ENCODE measurements around the gene OR2H2. TPM values are rescaled to one million over a fixed set of nuclear protein-coding genes. Genes with fewer than 3 reads are reported as not detected.

Gene OR2H2
- total RNA-seq, 2 experiments from 2014 or later = not detected

DNA sequence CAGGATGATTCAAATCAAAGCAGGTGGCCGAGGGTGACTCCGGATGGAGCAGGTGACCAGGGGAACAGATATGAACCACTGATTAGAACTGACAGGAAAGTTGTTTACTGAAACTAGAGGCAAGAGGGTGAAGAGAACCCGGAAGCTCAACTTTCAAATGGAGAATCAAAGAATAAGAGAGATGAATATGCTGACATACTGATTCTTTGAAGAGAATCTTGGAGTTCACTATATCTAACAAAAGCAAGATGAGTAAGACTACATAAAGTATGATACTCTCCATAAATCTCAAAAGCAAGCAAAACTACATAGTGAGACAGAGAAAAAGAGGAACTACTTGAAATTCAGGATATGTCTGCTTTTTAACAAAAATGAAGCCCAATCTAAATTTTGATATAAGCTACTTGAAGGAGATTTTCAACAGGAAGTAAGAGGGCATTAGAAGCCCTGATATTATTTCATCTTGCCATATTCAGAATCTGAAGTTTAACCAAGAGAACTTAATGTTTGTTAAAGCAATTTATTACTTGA is 21.4 kb upstream of the OR2H2 start:
- Mint-ChIP-seq H3K27ac (no peak overlapping the region), H3K27me3 (peaks cover 44% of the 10 kb centered on the region), H3K9me3 (no peaks in the 10 kb centered on the region), H3K4me1 (ENCODE audit: low read depth) (peaks cover 7% of the 10 kb centered on the region), H3K4me3 (no peak overlapping the region), H3K36me3 (no peaks in the 10 kb centered on the region)
- DNase-seq = no peak
- ChIA-PET POLR2A (no interaction called here), CTCF (interaction anchor here (0.6 to 0.7 kb wide), 2 partner anchors 25 to 726 kb away, joined by 3 read pairs; no protein-coding TSS in a partner anchor)
- intact Hi-C loops (cut with micrococcal nuclease) = no loop called here

DNA sequence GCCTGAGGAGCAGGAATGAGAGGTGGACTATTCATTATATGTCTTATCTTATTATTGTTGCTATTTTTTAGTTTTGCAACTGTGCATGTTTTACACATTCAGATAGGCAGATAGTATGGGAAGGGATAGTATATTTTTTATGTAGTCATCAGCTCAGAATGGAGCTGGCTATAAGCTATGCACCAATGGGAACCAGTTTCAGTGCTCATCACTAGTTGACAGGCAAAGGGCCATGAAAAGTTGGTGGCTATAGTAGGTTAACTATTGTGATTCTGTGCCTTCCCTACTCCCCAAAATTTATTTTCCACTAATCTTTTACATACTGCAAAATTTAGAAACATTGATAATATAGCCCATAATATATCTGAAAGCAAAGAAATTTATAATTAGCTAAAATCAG is 20.0 kb upstream of the OR2H2 start:
- H3K4me1 Mint-ChIP-seq (ENCODE audit: low read depth) = peaks cover 7% of the 10 kb centered on the region
- DNase-seq = no peak
- no peaks in the 10 kb centered on the region for H3K36me3 Mint-ChIP-seq
- H3K9me3 Mint-ChIP-seq = no peaks in the 10 kb centered on the region
- no peak overlapping the region for H3K27ac Mint-ChIP-seq
- CTCF ChIA-PET = no interaction called here
- H3K4me3 Mint-ChIP-seq = no peak overlapping the region
- peaks cover 40% of the 10 kb centered on the region for H3K27me3 Mint-ChIP-seq
- POLR2A ChIA-PET = no interaction called here
- intact Hi-C loops (cut with micrococcal nuclease) = no loop called here

DNA sequence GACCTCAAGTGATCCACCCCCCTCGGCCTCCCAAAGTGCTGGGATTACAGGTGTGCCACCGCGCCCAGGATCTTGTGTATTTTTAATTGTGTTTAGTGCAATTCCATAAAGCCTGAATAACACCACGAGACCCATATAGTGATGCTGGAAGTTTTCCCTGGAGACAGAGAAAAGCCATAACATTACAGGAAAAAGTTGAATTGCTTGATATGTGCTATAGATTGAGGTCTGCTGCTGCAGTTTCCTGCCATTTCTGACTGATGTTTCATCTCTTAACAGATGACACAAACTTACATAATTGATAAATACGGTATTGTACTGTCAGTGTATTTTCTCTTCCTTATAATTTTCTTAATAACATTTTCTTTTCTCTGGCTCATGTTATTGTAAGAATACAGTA is 18.1 kb upstream of the OR2H2 start:
- CTCF ChIA-PET = no interaction called here
- POLR2A ChIA-PET = no interaction called here
- no peak for DNase-seq
- Mint-ChIP-seq H3K27me3 (peaks cover 36% of the 10 kb centered on the region), H3K27ac (no peak overlapping the region), H3K9me3 (no peaks in the 10 kb centered on the region), H3K4me3 (no peak overlapping the region), H3K4me1 (ENCODE audit: low read depth) (peaks cover 5% of the 10 kb centered on the region), H3K36me3 (no peaks in the 10 kb centered on the region)
- intact Hi-C loops (cut with micrococcal nuclease) = no loop called here

DNA sequence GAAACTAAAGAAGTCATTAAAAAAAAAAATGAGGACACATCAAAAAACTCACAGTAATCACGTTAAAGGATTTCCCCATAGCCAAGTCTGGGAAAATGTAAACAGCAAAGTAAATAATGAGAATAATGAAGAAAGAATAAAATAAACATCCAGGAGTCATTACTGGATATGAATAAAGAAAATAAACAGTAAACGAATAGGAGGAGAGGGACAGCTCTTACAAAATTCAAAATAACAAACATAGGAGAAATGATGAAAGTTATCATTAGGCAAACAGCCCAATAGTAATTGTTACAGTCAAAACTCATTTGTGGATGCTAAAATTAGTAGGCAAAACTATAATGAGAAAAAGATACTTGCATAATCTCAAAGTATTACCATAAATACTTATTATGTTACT is 17.4 kb upstream of the OR2H2 start:
- ChIA-PET CTCF (no interaction called here), POLR2A (no interaction called here)
- no peak overlapping the region for H3K27ac Mint-ChIP-seq
- no peaks in the 10 kb centered on the region for H3K36me3 Mint-ChIP-seq
- peaks cover 5% of the 10 kb centered on the region for H3K4me1 Mint-ChIP-seq (ENCODE audit: low read depth)
- DNase-seq = no peak
- peaks cover 39% of the 10 kb centered on the region for H3K27me3 Mint-ChIP-seq
- no peak overlapping the region for H3K4me3 Mint-ChIP-seq
- intact Hi-C loops (cut with micrococcal nuclease) = no loop called here
- H3K9me3 Mint-ChIP-seq = no peaks in the 10 kb centered on the region

DNA sequence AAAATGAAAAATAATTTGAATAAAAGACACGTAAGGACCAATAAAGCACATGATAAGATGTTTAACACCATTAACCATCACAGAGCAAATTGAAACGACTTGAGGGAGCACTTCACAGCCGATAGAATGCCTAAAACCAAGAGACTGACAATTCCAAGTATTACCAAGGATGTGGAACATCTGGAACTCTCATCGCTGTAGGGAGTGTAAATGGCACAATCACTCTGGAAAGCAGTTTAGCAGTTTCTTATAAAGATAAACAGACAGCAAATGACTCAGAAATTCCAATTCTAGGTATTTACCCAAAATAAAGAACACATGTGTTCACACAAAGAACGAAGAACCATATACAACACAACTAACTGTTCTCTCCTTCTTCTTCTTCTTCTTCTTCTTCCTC is 16.9 kb upstream of the OR2H2 start:
- Mint-ChIP-seq H3K4me3 (no peak overlapping the region), H3K4me1 (ENCODE audit: low read depth) (peaks cover 5% of the 10 kb centered on the region), H3K9me3 (no peaks in the 10 kb centered on the region), H3K27ac (no peak overlapping the region), H3K36me3 (no peaks in the 10 kb centered on the region), H3K27me3 (peaks cover 35% of the 10 kb centered on the region)
- intact Hi-C loops (cut with micrococcal nuclease) = no loop called here
- DNase-seq = no peak
- CTCF ChIA-PET = no interaction called here
- POLR2A ChIA-PET = no interaction called here

GRCh38 chr6:29576056-29576455 is 8.9 kb upstream of the OR2H2 start:
- ChIA-PET CTCF (no interaction called here), POLR2A (no interaction called here)
- H3K9me3 Mint-ChIP-seq = no peaks in the 10 kb centered on the region
- H3K27me3 Mint-ChIP-seq = peaks cover 42% of the 10 kb centered on the region
- H3K4me3 Mint-ChIP-seq = no peak overlapping the region
- intact Hi-C loops (cut with micrococcal nuclease) = no loop called here
- no peaks in the 10 kb centered on the region for H3K4me1 Mint-ChIP-seq (ENCODE audit: low read depth)
- no peak overlapping the region for H3K27ac Mint-ChIP-seq
- DNase-seq = no peak
- H3K36me3 Mint-ChIP-seq = no peaks in the 10 kb centered on the region

DNA sequence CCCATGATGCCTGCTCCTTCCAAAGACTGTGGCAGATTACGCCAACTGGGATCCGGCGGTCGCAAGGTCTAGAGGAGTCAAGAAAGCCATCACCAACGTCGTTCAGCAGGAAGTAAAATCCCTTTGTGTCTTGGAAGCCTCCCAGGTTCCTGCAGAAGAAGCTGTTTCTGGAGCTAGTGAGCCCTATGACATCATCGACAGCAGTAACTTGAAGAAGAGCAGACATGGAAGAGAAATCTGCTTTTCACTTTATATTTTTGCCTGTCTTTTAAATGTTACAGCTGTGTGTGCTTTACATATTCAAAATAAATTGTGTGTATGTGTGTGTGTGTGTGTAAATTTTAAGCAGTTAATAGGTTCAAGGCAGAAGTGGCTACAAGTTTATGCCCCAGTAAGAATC is 7.4 kb upstream of the OR2H2 start:
- ChIA-PET POLR2A (interaction anchor here (0.6 kb wide), 1 partner anchor 16 kb away, joined by 4 read pairs; no protein-coding TSS in a partner anchor), CTCF (interaction anchor here (1.4 kb wide), 1 partner anchor 13 kb away, joined by 4 read pairs; no protein-coding TSS in a partner anchor)
- Mint-ChIP-seq H3K4me1 (ENCODE audit: low read depth) (no peaks in the 10 kb centered on the region), H3K4me3 (no peak overlapping the region), H3K27ac (no peak overlapping the region), H3K9me3 (no peaks in the 10 kb centered on the region), H3K27me3 (peaks cover 34% of the 10 kb centered on the region), H3K36me3 (no peaks in the 10 kb centered on the region)
- intact Hi-C loops (cut with micrococcal nuclease) = no loop called here
- no peak for DNase-seq

- peak; percentile 58 for DNase-seq
- Mint-ChIP-seq H3K27ac (no peak overlapping the region), H3K36me3 (no peaks in the 10 kb centered on the region), H3K4me3 (no peak overlapping the region), H3K9me3 (no peaks in the 10 kb centered on the region), H3K27me3 (peaks cover 14% of the 10 kb centered on the region), H3K4me1 (ENCODE audit: low read depth) (no peaks in the 10 kb centered on the region)
- intact Hi-C loops (cut with micrococcal nuclease) = loop anchor here (10.0 kb wide), 3 partner anchors 215 to 905 kb away; partner anchors contain the start of gene OR12D3
- CTCF ChIA-PET = interaction anchor here (0.6 to 1.6 kb wide), 15 partner anchors 12 to 904 kb away, joined by 3 to 4 read pairs (median 3); partner anchors contain the start of genes OR12D3 and UBD
- POLR2A ChIA-PET = no interaction called here
Measured at GRCh38 chr6:29589423-29590048, 4.6 kb downstream of the OR2H2 start.

GRCh38 chr6:29590218-29590808 is 5.4 kb downstream of the OR2H2 start:
- H3K4me1 Mint-ChIP-seq (ENCODE audit: low read depth) = no peaks in the 10 kb centered on the region
- intact Hi-C loops (cut with micrococcal nuclease) = no loop called here
- no peak overlapping the region for H3K4me3 Mint-ChIP-seq
- no peak overlapping the region for H3K27ac Mint-ChIP-seq
- no peaks in the 10 kb centered on the region for H3K36me3 Mint-ChIP-seq
- peaks cover 10% of the 10 kb centered on the region for H3K27me3 Mint-ChIP-seq
- no peak for DNase-seq
- H3K9me3 Mint-ChIP-seq = no peaks in the 10 kb centered on the region
- POLR2A ChIA-PET = no interaction called here
- CTCF ChIA-PET = interaction anchor here (0.9 to 1.6 kb wide), 9 partner anchors 10 to 905 kb away, joined by 3 to 4 read pairs (median 3); partner anchors contain the start of genes OR12D3 and UBD

DNA sequence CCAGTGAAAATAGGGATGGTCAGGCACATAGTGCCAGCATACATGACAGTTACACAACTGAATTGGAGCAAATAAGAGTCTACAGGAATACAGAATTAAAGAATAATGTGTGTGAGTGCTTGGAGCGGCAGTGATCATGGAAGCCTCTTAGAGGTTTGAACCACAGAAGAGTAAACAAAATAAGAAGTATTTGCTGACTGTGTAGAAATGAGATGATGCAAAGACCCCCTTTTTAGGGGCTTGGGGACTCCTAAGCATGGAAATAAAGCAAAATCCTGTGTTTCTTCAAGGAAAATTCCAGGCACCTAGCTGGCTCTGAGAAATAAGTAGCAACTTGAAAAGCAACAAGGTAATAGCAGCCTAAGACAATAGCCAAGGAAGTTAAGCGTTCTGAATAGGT is 6.8 kb downstream of the OR2H2 start:
- no peaks in the 10 kb centered on the region for H3K9me3 Mint-ChIP-seq
- ChIA-PET CTCF (no interaction called here), POLR2A (no interaction called here)
- no peak overlapping the region for H3K4me3 Mint-ChIP-seq
- no peak overlapping the region for H3K27ac Mint-ChIP-seq
- H3K27me3 Mint-ChIP-seq = peaks cover 10% of the 10 kb centered on the region
- H3K4me1 Mint-ChIP-seq (ENCODE audit: low read depth) = no peaks in the 10 kb centered on the region
- H3K36me3 Mint-ChIP-seq = no peaks in the 10 kb centered on the region
- intact Hi-C loops (cut with micrococcal nuclease) = no loop called here
- no peak for DNase-seq

- CTCF ChIA-PET = no interaction called here
- Mint-ChIP-seq H3K9me3 (no peaks in the 10 kb centered on the region), H3K4me3 (no peak overlapping the region), H3K27ac (no peak overlapping the region), H3K36me3 (no peaks in the 10 kb centered on the region), H3K4me1 (ENCODE audit: low read depth) (no peaks in the 10 kb centered on the region), H3K27me3 (peaks cover 3% of the 10 kb centered on the region)
- no peak for DNase-seq
- POLR2A ChIA-PET = no interaction called here
- intact Hi-C loops (cut with micrococcal nuclease) = no loop called here
Measured at GRCh38 chr6:29593199-29593855, 8.4 kb downstream of the OR2H2 start.

DNA sequence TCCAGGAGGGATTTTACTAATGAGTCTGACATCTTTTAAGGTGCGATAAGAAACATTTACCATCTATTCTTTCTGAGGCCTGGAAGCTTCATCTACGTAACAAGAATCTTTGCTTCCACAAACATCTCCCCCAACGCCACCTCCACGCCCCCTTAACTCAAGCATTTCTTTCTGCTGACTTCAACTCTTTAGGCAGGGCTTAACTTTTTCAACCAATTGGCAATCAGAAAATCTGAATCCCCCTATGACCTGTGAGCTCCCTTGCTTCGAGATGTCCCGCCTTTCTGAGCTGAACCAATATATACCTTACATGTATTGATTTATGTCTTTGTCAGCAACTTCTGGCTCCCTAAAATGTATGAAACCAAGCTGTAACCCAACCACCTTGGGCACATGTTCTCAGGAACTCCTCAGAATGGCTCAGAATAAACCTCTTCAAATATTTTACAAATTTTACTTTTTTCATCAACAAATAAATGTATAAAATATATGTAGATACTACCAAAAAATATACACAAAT is 11.5 kb downstream of the OR2H2 start:
- CTCF ChIA-PET = interaction anchor here (0.9 kb wide), 1 partner anchor 58 kb away, joined by 3 read pairs; no protein-coding TSS in a partner anchor
- Mint-ChIP-seq H3K36me3 (peaks cover 2% of the 10 kb centered on the region), H3K4me3 (no peak overlapping the region), H3K27ac (no peak overlapping the region), H3K4me1 (ENCODE audit: low read depth) (no peaks in the 10 kb centered on the region), H3K9me3 (no peaks in the 10 kb centered on the region), H3K27me3 (no peaks in the 10 kb centered on the region)
- no peak for DNase-seq
- POLR2A ChIA-PET = no interaction called here
- intact Hi-C loops (cut with micrococcal nuclease) = no loop called here

All from activated CD4-positive, alpha-beta memory T cell treated with anti-CD3 and anti-CD28 coated beads for 36 hours (primary cell).